K562 (cell line): Measurements from ENCODE around the gene ARHGAP30. TPM values are rescaled to one million over a fixed set of nuclear protein-coding genes. Genes with fewer than 3 reads are reported as not detected.

Experiments used
- ATAC-seq: fragments of 200-7000 bp; cut with Tn5 transposase; 3 replicates; pipeline ENCODE4 v1.9.1; 2020; ENCODE audit warnings: moderate library complexity
- BruUV-seq: library from RNA; stranded (reverse); fragments of 400-500 nt; replicated peaks from 2 replicates; lab custom pipeline; 2021; lab: Mats Ljungman, UMichigan
- CTCF ChIA-PET: fragments of 300-600 bp; formaldehyde crosslinking; extraction: SDS; loops from one replicate; lab custom pipeline; 2021; ENCODE audit warnings: low intra/inter-chr PET ratio; lab: Yijun Ruan, JAX
- POLR2A ChIA-PET: fragments of 300-600, 350-650 bp; sonication (Branson Sonifier 250); formaldehyde crosslinking; extraction: SDS; loops from one replicate; lab custom pipeline; 2021; ENCODE audit warnings: antibody characterized with exemption, inconsistent platforms; lab: Yijun Ruan, JAX
- DNase-seq, 4 experiments: peaks; one replicate each; pipeline versions ENCODE4 v3.0.0 to v3.0.0-alpha.2; 2011 to 2018; ENCODE audit warnings: low spot score in 3 of 4, mixed read lengths in 3 of 4; ENCODE audit errors: extremely low read depth in 1 of 4
- FAIRE-seq: peaks from 2 replicates; lab custom pipeline; 2011; peaks lifted over from hg19 to GRCh38; lab: Jason Lieb, UNC
- H2AFZ ChIP-seq: 2 replicates; pipeline ENCODE4 v1.6.0; 2011; ENCODE audit warnings: low read depth, low read length, control low read depth, inconsistent platforms
- H3K27ac ChIP-seq: fragments of 200-600 bp; 3 replicates; pipeline ENCODE4 v1.8.0; 2011; ENCODE audit warnings: low read depth, mild to moderate bottlenecking, control low read depth, inconsistent platforms, low read length, moderate library complexity, mixed read lengths; ENCODE audit errors: extremely low read depth
- H3K27me3 ChIP-seq, 2 experiments: fragments of 300-600 bp in 1 of 2; 2 replicates in 1 of 2; 3 replicates in 1 of 2; pipeline versions ENCODE4 v1.6.0 to v1.8.0; 2011; ENCODE audit warnings: inconsistent platforms in 2 of 2, low read length in 2 of 2, mild to moderate bottlenecking in 1 of 2, mixed read lengths in 1 of 2, moderate library complexity in 1 of 2; ENCODE audit not compliant: control insufficient read depth in 2 of 2, insufficient read depth in 2 of 2
- H3K36me3 ChIP-seq: fragments of 300-600 bp; 3 replicates; pipeline ENCODE4 v1.8.0; 2011; ENCODE audit warnings: mild to moderate bottlenecking, low read length, inconsistent platforms; ENCODE audit not compliant: control insufficient read depth, insufficient read depth
- H3K4me1 ChIP-seq, 2 experiments: fragments of 200-600 bp in 1 of 2; replicated peaks in 1 of 2; 2 replicates in 1 of 2; 3 replicates in 1 of 2; pipeline versions ENCODE4 v1.5.1 to v1.8.0; 2011; ENCODE audit warnings: inconsistent platforms in 2 of 2, low read length in 2 of 2, mild to moderate bottlenecking in 1 of 2, mixed read lengths in 1 of 2, moderate library complexity in 1 of 2; ENCODE audit not compliant: control insufficient read depth in 2 of 2, insufficient read depth in 2 of 2
- H3K4me2 ChIP-seq: 2 replicates; pipeline ENCODE4 v1.6.1; 2011; ENCODE audit warnings: low read length, control low read depth, inconsistent platforms, mixed read lengths; ENCODE audit not compliant: insufficient read depth
- H3K4me3 ChIP-seq: fragments of 200-600 bp; sonication (generic), shearing (Covaris generic); 2 replicates; pipeline ENCODE4 v1.5.1; 2016; ENCODE audit warnings: control low read depth, inconsistent platforms
- H3K79me2 ChIP-seq: fragments of 200-600 bp; 3 replicates; pipeline ENCODE4 v1.8.0; 2011; ENCODE audit warnings: low read length, inconsistent platforms; ENCODE audit not compliant: control insufficient read depth, insufficient read depth
- H3K9ac ChIP-seq, 2 experiments: 2 replicates each; pipeline versions ENCODE4 v1.6.0 to v1.6.1; 2011; ENCODE audit warnings: low read depth in 2 of 2, low read length in 2 of 2, control low read depth in 1 of 2, inconsistent platforms in 1 of 2, mild to moderate bottlenecking in 1 of 2, mixed read lengths in 1 of 2; ENCODE audit not compliant: insufficient read depth in 1 of 2
- H3K9me1 ChIP-seq: one replicate; pipeline ENCODE4 v1.6.0; 2011; ENCODE audit warnings: inconsistent platforms, mild to moderate bottlenecking, low read length, moderate library complexity; ENCODE audit not compliant: control insufficient read depth, insufficient read depth
- H3K9me3 ChIP-seq: replicated peaks from 2 replicates; pipeline ENCODE4 v1.5.1; 2011; ENCODE audit warnings: low read depth, low read length, inconsistent platforms; ENCODE audit not compliant: control insufficient read depth, insufficient read depth
- H4K20me1 ChIP-seq: replicated peaks from 2 replicates; pipeline ENCODE4 v1.6.1; 2011; ENCODE audit warnings: low read length, inconsistent platforms, mixed read lengths; ENCODE audit not compliant: control insufficient read depth, insufficient read depth
- FOSL1 ChIP-seq: fragments of 200-800 bp; sonication (Bioruptor generic); conservative IDR thresholded peaks from 2 replicates; pipeline ENCODE4 v1.6.1; 2016; ENCODE audit warnings: missing genetic modification characterization, missing compliant biosample characterization
- HDAC8 ChIP-seq: fragments of 450-650 bp; IDR thresholded peaks from 2 replicates; pipeline ENCODE4 v1.6.1; 2016; ENCODE audit warnings: mild to moderate bottlenecking, missing genetic modification characterization, moderate library complexity, missing compliant biosample characterization
- HEY1 ChIP-seq: fragments of 250-450 bp; sonication (Bioruptor Pico); IDR thresholded peaks from 2 replicates; pipeline ENCODE4 v1.5.0; 2020; ENCODE audit warnings: mild to moderate bottlenecking, moderate library complexity, borderline replicate concordance
- KDM5B ChIP-seq: fragments of 200-600 bp; sonication (generic); IDR thresholded peaks from 2 replicates; pipeline ENCODE4 v1.6.1; 2012; ENCODE audit warnings: low read depth, mild to moderate bottlenecking, moderate library complexity, low read length, control low read depth, inconsistent platforms; ENCODE audit not compliant: insufficient replicate concordance
- RB1 ChIP-seq: fragments of 450-650 bp; IDR thresholded peaks from 2 replicates; pipeline ENCODE4 v1.6.1; 2017; ENCODE audit warnings: low read depth, mild to moderate bottlenecking
- RFX1 ChIP-seq: fragments of 450-650 bp; IDR thresholded peaks from 2 replicates; pipeline ENCODE4 v1.6.1; 2016; ENCODE audit warnings: mild to moderate bottlenecking, moderate library complexity
- SMARCA5 ChIP-seq: fragments of 450-650 bp; IDR thresholded peaks from 2 replicates; pipeline ENCODE4 v1.6.1; 2016
- TCF3 ChIP-seq: sonication (generic); formaldehyde crosslinking; IDR thresholded peaks from 2 replicates; pipeline ENCODE4 v1.4.0; 2020; ENCODE audit warnings: mild to moderate bottlenecking, missing genetic modification reagents
- WGBS: fragments of 100-300 bp; shearing (Covaris generic); methylation state at CpG from one replicate; pipeline ENCODE4 v1.1.6; 2016; ENCODE audit warnings: low coverage, mixed read lengths; ENCODE audit not compliant: insufficient coverage; ENCODE audit errors: missing lambda C conversion rate; 5-methylcytosine and 5-hydroxymethylcytosine counted together
- in situ Hi-C: fragments of 300-500 bp; cut with MboI; formaldehyde crosslinking; loops from 4 replicates; pipeline ENCODE4 v1.15.0; 2018; ENCODE audit warnings: inconsistent platforms, mixed read lengths
- intact Hi-C: fragments of 100-400 bp; cut with micrococcal nuclease; formaldehyde crosslinking; loops from 2 replicates; pipeline ENCODE4 v1.14.2; 2022
- polyA plus RNA-seq, 8 experiments: library from polyadenylated mRNA; depleted of rRNA in 4 of 8; stranded (reverse) in 5 of 8; unstranded in 3 of 8; fragments of >200 nt; fragmentation: Nextera tagmentation in 2 of 8; fragmentation: Illumina TruSeq in 1 of 8; extraction: Ambion mirVana in 2 of 8; extraction: Trizol in 1 of 8; gene quantifications; 2 replicates each; pipeline versions ENCODE4 v1.2.1 to v1.2.3, GENCODE V29; 2011 to 2014; ENCODE audit warnings: inconsistent platforms in 1 of 8, missing spikeins in 1 of 8
- total RNA-seq, 7 experiments: library from RNA; depleted of rRNA in 6 of 7; stranded (reverse); fragments of >200 nt in 6 of 7; fragmentation: Illumina TruSeq in 2 of 7; extraction: Trizol in 2 of 7; gene quantifications; 2 replicates each; pipeline versions ENCODE4 v1.2.1 to v1.2.3, GENCODE V29; 2011 to 2021; ENCODE audit warnings: low replicate concordance in 1 of 7

ARHGAP30 gene
- total and polyA plus RNA-seq, 9 of the 15 experiments (the other 6 are each of a cell fraction or from before 2014, with no cell fraction given): 0.01 to 0.73 (median 0.12) TPM

GRCh38 chr1:161046605-161047228 is 23.0 kb downstream of the ARHGAP30 start:
- Histone ChIP-seq H3K4me3 (peak overlapping the region; percentile 75), H3K27me3 (no peaks in the 10 kb centered on the region), H3K4me1 (peaks cover 12 to 15% of the 10 kb centered on the region in 2 experiments; a peak in 3 of 5 replicates), H3K9me3 (no peaks in the 10 kb centered on the region; the same call in 1 of the 2 replicates), H3K79me2 (peaks cover 27% of the 10 kb centered on the region), H3K27ac (peak overlapping the region; percentile 95), H3K9me1 (no peaks in the 10 kb centered on the region), H3K36me3 (peaks cover 17% of the 10 kb centered on the region), H2AFZ (peak overlapping the region; percentile 97), H3K9ac (peak overlapping the region in 1 of 2 experiments; percentile 87; a peak in 2 of 4 replicates), H4K20me1 (no peaks in the 10 kb centered on the region), H3K4me2 (peak overlapping the region; percentile 95)
- DNase-seq (no peak), FAIRE-seq (no peak), ATAC-seq (no peak)
- intact Hi-C loops: no loop called here
- ChIA-PET CTCF (no interaction called here), POLR2A (interaction anchor here (0.6 to 4.1 kb wide), 18 partner anchors 8 to 107 kb away, joined by 3 to 19 read pairs (median 5); partner anchors contain the start of genes ARHGAP30, DEDD, F11R and UFC1)
- TF ChIP-seq TCF3 (CRISPR knock-in tag): no peak
- peak; percentile 32 for TF ChIP-seq KDM5B
- TF ChIP-seq FOSL1 (tag): 0 out of 2 replicates have a peak, but pooled peaks have one; percentile 2
- TF ChIP-seq SMARCA5: no peak
- no peak for TF ChIP-seq HEY1
- TF ChIP-seq RB1: no peak
- TF ChIP-seq HDAC8 (tag): no peak
- peak; percentile 76 for TF ChIP-seq RFX1
- no TSS peak for BruUV-seq
- WGBS: 34% methylated on average over 2 of the region's 2 CpGs
- in situ Hi-C loops: no loop called here
